ENCODE results near the gene MAPK10.

Gene MAPK10

GRCh38 chr4:85964298-85964697 lies 395.6 kb downstream of the MAPK10 start:
- H3K9ac ChIP-seq (ENCODE audit: low read length), result no peak overlapping the region
- no peaks in the 10 kb centered on the region for H3K36me3 ChIP-seq (ENCODE audit: control insufficient read depth, insufficient read depth, low read length)
- H3K4me1 ChIP-seq (ENCODE audit: control insufficient read depth, insufficient read depth, low read length), result peaks cover 5% of the 10 kb centered on the region
- H3K4me3 ChIP-seq (ENCODE audit: low read length), result no peak overlapping the region
- H3K27me3 ChIP-seq (ENCODE audit: control insufficient read depth, insufficient read depth, low read length), result no peaks in the 10 kb centered on the region
- no peak overlapping the region for H3K27ac ChIP-seq (ENCODE audit: low read depth, low read length)

GRCh38 chr4:85963231-85963630 lies 396.6 kb downstream of the MAPK10 start:
- Histone ChIP-seq H3K4me1 (ENCODE audit: control insufficient read depth, insufficient read depth, low read length) (peaks cover 5% of the 10 kb centered on the region), H3K27me3 (ENCODE audit: control insufficient read depth, insufficient read depth, low read length) (no peaks in the 10 kb centered on the region), H3K4me3 (ENCODE audit: low read length) (no peak overlapping the region), H3K27ac (ENCODE audit: low read depth, low read length) (no peak overlapping the region), H3K9ac (ENCODE audit: low read length) (no peak overlapping the region), H3K36me3 (ENCODE audit: control insufficient read depth, insufficient read depth, low read length) (no peaks in the 10 kb centered on the region)

GRCh38 chr4:85961887-85962286 lies 398.0 kb downstream of the MAPK10 start:
- Histone ChIP-seq H3K4me1 (ENCODE audit: control insufficient read depth, insufficient read depth, low read length) (peaks cover 5% of the 10 kb centered on the region), H3K27ac (ENCODE audit: low read depth, low read length) (no peak overlapping the region), H3K27me3 (ENCODE audit: control insufficient read depth, insufficient read depth, low read length) (no peaks in the 10 kb centered on the region), H3K9ac (ENCODE audit: low read length) (no peak overlapping the region), H3K36me3 (ENCODE audit: control insufficient read depth, insufficient read depth, low read length) (no peaks in the 10 kb centered on the region), H3K4me3 (ENCODE audit: low read length) (no peak overlapping the region)

GRCh38 chr4:85956293-85956945 lies 403.4 kb downstream of the MAPK10 start:
- Histone ChIP-seq H3K27me3 (ENCODE audit: control insufficient read depth, insufficient read depth, low read length) (no peaks in the 10 kb centered on the region), H3K4me1 (ENCODE audit: control insufficient read depth, insufficient read depth, low read length) (no peaks in the 10 kb centered on the region), H3K27ac (ENCODE audit: low read depth, low read length) (no peak overlapping the region), H3K4me3 (ENCODE audit: low read length) (no peak overlapping the region), H3K36me3 (ENCODE audit: control insufficient read depth, insufficient read depth, low read length) (no peaks in the 10 kb centered on the region), H3K9ac (ENCODE audit: low read length) (no peak overlapping the region)

- H3K9ac ChIP-seq (ENCODE audit: low read length), result no peak overlapping the region
- H3K4me1 ChIP-seq (ENCODE audit: control insufficient read depth, insufficient read depth, low read length), result no peaks in the 10 kb centered on the region
- H3K36me3 ChIP-seq (ENCODE audit: control insufficient read depth, insufficient read depth, low read length), result no peaks in the 10 kb centered on the region
- H3K27me3 ChIP-seq (ENCODE audit: control insufficient read depth, insufficient read depth, low read length), result no peaks in the 10 kb centered on the region
- H3K27ac ChIP-seq (ENCODE audit: low read depth, low read length), result no peak overlapping the region
- H3K4me3 ChIP-seq (ENCODE audit: low read length), result no peak overlapping the region
Observed at GRCh38 chr4:85955620-85956292, 404.1 kb downstream of the MAPK10 start.

- Histone ChIP-seq H3K9ac (ENCODE audit: low read length) (no peak overlapping the region), H3K4me3 (ENCODE audit: low read length) (no peak overlapping the region), H3K4me1 (ENCODE audit: control insufficient read depth, insufficient read depth, low read length) (no peaks in the 10 kb centered on the region), H3K27me3 (ENCODE audit: control insufficient read depth, insufficient read depth, low read length) (no peaks in the 10 kb centered on the region), H3K36me3 (ENCODE audit: control insufficient read depth, insufficient read depth, low read length) (no peaks in the 10 kb centered on the region), H3K27ac (ENCODE audit: low read depth, low read length) (no peak overlapping the region)
Observed at GRCh38 chr4:85953651-85954018, 406.2 kb downstream of the MAPK10 start.

GRCh38 chr4:85952972-85953650 lies 406.7 kb downstream of the MAPK10 start:
- Histone ChIP-seq H3K27me3 (ENCODE audit: control insufficient read depth, insufficient read depth, low read length) (no peaks in the 10 kb centered on the region), H3K4me1 (ENCODE audit: control insufficient read depth, insufficient read depth, low read length) (no peaks in the 10 kb centered on the region), H3K36me3 (ENCODE audit: control insufficient read depth, insufficient read depth, low read length) (no peaks in the 10 kb centered on the region), H3K4me3 (ENCODE audit: low read length) (no peak overlapping the region), H3K27ac (ENCODE audit: low read depth, low read length) (no peak overlapping the region), H3K9ac (ENCODE audit: low read length) (no peak overlapping the region)

- H3K36me3 ChIP-seq (ENCODE audit: control insufficient read depth, insufficient read depth, low read length), result no peaks in the 10 kb centered on the region
- H3K27ac ChIP-seq (ENCODE audit: low read depth, low read length), result no peak overlapping the region
- no peak overlapping the region for H3K9ac ChIP-seq (ENCODE audit: low read length)
Observed at GRCh38 chr4:85952528-85952927, 407.3 kb downstream of the MAPK10 start.

GRCh38 chr4:85951099-85951498 lies 408.8 kb downstream of the MAPK10 start:
- no peak overlapping the region for H3K9ac ChIP-seq (ENCODE audit: low read length)
- H3K27ac ChIP-seq (ENCODE audit: low read depth, low read length), result no peak overlapping the region
- no peak overlapping the region for H3K4me3 ChIP-seq (ENCODE audit: low read length)
- H3K4me1 ChIP-seq (ENCODE audit: control insufficient read depth, insufficient read depth, low read length), result no peaks in the 10 kb centered on the region
- no peaks in the 10 kb centered on the region for H3K27me3 ChIP-seq (ENCODE audit: control insufficient read depth, insufficient read depth, low read length)
- no peaks in the 10 kb centered on the region for H3K36me3 ChIP-seq (ENCODE audit: control insufficient read depth, insufficient read depth, low read length)

More at GRCh38 chr4:85952528-85952927, 407.3 kb downstream of the MAPK10 start:
- H3K27me3 ChIP-seq (ENCODE audit: control insufficient read depth, insufficient read depth, low read length), result no peaks in the 10 kb centered on the region
- no peak overlapping the region for H3K4me3 ChIP-seq (ENCODE audit: low read length)
- H3K4me1 ChIP-seq (ENCODE audit: control insufficient read depth, insufficient read depth, low read length), result no peaks in the 10 kb centered on the region

- Histone ChIP-seq H3K9ac (ENCODE audit: low read length) (no peak overlapping the region), H3K27me3 (ENCODE audit: control insufficient read depth, insufficient read depth, low read length) (no peaks in the 10 kb centered on the region), H3K4me1 (ENCODE audit: control insufficient read depth, insufficient read depth, low read length) (no peaks in the 10 kb centered on the region), H3K27ac (ENCODE audit: low read depth, low read length) (no peak overlapping the region), H3K36me3 (ENCODE audit: control insufficient read depth, insufficient read depth, low read length) (no peaks in the 10 kb centered on the region), H3K4me3 (ENCODE audit: low read length) (no peak overlapping the region)
Observed at GRCh38 chr4:85946821-85947220, 413.0 kb downstream of the MAPK10 start.

GRCh38 chr4:85942107-85942506 lies 417.7 kb downstream of the MAPK10 start:
- Histone ChIP-seq H3K4me3 (ENCODE audit: low read length) (no peak overlapping the region), H3K27me3 (ENCODE audit: control insufficient read depth, insufficient read depth, low read length) (no peaks in the 10 kb centered on the region), H3K27ac (ENCODE audit: low read depth, low read length) (no peak overlapping the region), H3K36me3 (ENCODE audit: control insufficient read depth, insufficient read depth, low read length) (no peaks in the 10 kb centered on the region), H3K9ac (ENCODE audit: low read length) (no peak overlapping the region), H3K4me1 (ENCODE audit: control insufficient read depth, insufficient read depth, low read length) (no peaks in the 10 kb centered on the region)

- no peak overlapping the region for H3K27ac ChIP-seq (ENCODE audit: low read depth, low read length)
- no peaks in the 10 kb centered on the region for H3K27me3 ChIP-seq (ENCODE audit: control insufficient read depth, insufficient read depth, low read length)
- no peak overlapping the region for H3K9ac ChIP-seq (ENCODE audit: low read length)
- H3K4me1 ChIP-seq (ENCODE audit: control insufficient read depth, insufficient read depth, low read length), result no peaks in the 10 kb centered on the region
- H3K36me3 ChIP-seq (ENCODE audit: control insufficient read depth, insufficient read depth, low read length), result no peaks in the 10 kb centered on the region
- no peak overlapping the region for H3K4me3 ChIP-seq (ENCODE audit: low read length)
Observed at GRCh38 chr4:85940151-85940550, 419.7 kb downstream of the MAPK10 start.
